Left renal cortex interstitium (tissue), 4 donors: ENCODE results near the gene PGA3. TPM values are rescaled to one million over a fixed set of nuclear protein-coding genes. Genes with fewer than 3 reads are reported as not detected.
"Not testable (repeated sequence)": the region's sequence is repeated elsewhere in the genome, so short reads cannot be mapped to it uniquely, and the experiment has no call there.

Experiments used
- DNase-seq, 4 donors: peaks; one replicate each; pipeline ENCODE4 v3.0.0-alpha.2; 2013; ENCODE audit warnings: low read depth in 4 of 4, low spot score in 2 of 4, missing footprints in 1 of 4
- polyA plus RNA-seq, 4 donors: library from polyadenylated mRNA; unstranded; fragments of 120-200 nt; gene quantifications; one replicate each; pipeline ENCODE4 v1.2.1, GENCODE V29; 2013; ENCODE audit not compliant: insufficient read length in 4 of 4

Gene PGA3
- polyA plus RNA-seq, 4 donors, result 0.12 to 0.43 TPM; not detected in 2

GRCh38 chr11:61204502-61205059 lies 1.3 kb downstream of the PGA3 start:
- DNase-seq, result not testable (repeated sequence)

- not testable (repeated sequence) for DNase-seq
Measured at GRCh38 chr11:61207636-61208310, 4.5 kb downstream of the PGA3 start.

- not testable (repeated sequence) for DNase-seq
Measured at GRCh38 chr11:61210629-61211028, 7.3 kb downstream of the PGA3 start.

GRCh38 chr11:61211327-61211952 lies 8.1 kb downstream of the PGA3 start:
- DNase-seq, result not testable (repeated sequence)

GRCh38 chr11:61212202-61212601 lies 8.9 kb downstream of the PGA3 start:
- DNase-seq, result not testable (repeated sequence)

- DNase-seq, result not testable (repeated sequence)
Measured at GRCh38 chr11:61213711-61214324, 10.5 kb downstream of the PGA3 start.

- DNase-seq, result not testable (repeated sequence)
Measured at GRCh38 chr11:61218306-61218705, 15.0 kb downstream of the PGA3 start.

GRCh38 chr11:61219016-61219415 lies 15.7 kb downstream of the PGA3 start:
- not testable (repeated sequence) for DNase-seq

GRCh38 chr11:61222047-61222446 lies 18.7 kb downstream of the PGA3 start, which contains the start of gene PGA4:
Gene PGA4 (plus strand): TSS chr11:61222347. CDS start chr11:61222401, 54 bp downstream.
- not testable (repeated sequence) for DNase-seq

GRCh38 chr11:61222692-61223091 lies 19.4 kb downstream of the PGA3 start:
- not testable (repeated sequence) for DNase-seq

- not testable (repeated sequence) for DNase-seq
Measured at GRCh38 chr11:61226457-61227137, 23.3 kb downstream of the PGA3 start.

- DNase-seq, result not testable (repeated sequence)
Measured at GRCh38 chr11:61229458-61229857, 26.1 kb downstream of the PGA3 start.

- DNase-seq, result not testable (repeated sequence)
Measured at GRCh38 chr11:61231033-61231432, 27.7 kb downstream of the PGA3 start.

GRCh38 chr11:61231585-61231984 lies 28.3 kb downstream of the PGA3 start:
- DNase-seq, result not testable (repeated sequence)

GRCh38 chr11:61232548-61233145 lies 29.3 kb downstream of the PGA3 start:
- DNase-seq, result not testable (repeated sequence)

GRCh38 chr11:61237130-61237529 lies 33.8 kb downstream of the PGA3 start:
- DNase-seq, result not testable (repeated sequence)

GRCh38 chr11:61240288-61240687 lies 37.0 kb downstream of the PGA3 start:
- not testable (repeated sequence) for DNase-seq

- DNase-seq, result not testable (repeated sequence)
Measured at GRCh38 chr11:61240875-61241274, 37.6 kb downstream of the PGA3 start, which contains the start of gene PGA5. Gene PGA5 (plus strand): TSS chr11:61241175. CDS start chr11:61241227, 52 bp downstream.

- not testable (repeated sequence) for DNase-seq
Measured at GRCh38 chr11:61241526-61241925, 38.2 kb downstream of the PGA3 start.
